ENCODE results near the gene KHDC4. TPM values are rescaled to one million over a fixed set of nuclear protein-coding genes. Genes with fewer than 3 reads are reported as not detected.
A peak's percentile ranks its signal among the peaks of the same experiment; 100 is the strongest.

The KHDC4 gene
- total and polyA plus RNA-seq, 10 of the 15 experiments (the other 5 are each of a cell fraction or from before 2014, with no cell fraction given) = 11.7 to 109 (median 41.9) TPM

- in situ Hi-C loops (cut with MboI) = no loop called here
These were observed 10.2 kb upstream of the KHDC4 start for GRCh38 chr1:155944444-155944799.

More at GRCh38 chr1:155944444-155944799, 10.2 kb upstream of the KHDC4 start:
- intact Hi-C loops (cut with micrococcal nuclease; ENCODE audit: unreplicated experiment) = no loop called here
- CTCF ChIA-PET = interaction anchor here (0.6 to 5.0 kb wide), 12 partner anchors 9 to 121 kb away, joined by 3 to 44 read pairs (median 6); partner anchors contain the start of genes ARHGEF2 and KHDC4
- no peaks in the 10 kb centered on the region for H4K20me1 ChIP-seq (ENCODE audit: control insufficient read depth, insufficient read depth)
- no peak overlapping the region for H3K4me2 ChIP-seq (ENCODE audit: control insufficient read depth, insufficient read depth)
- H3K27ac ChIP-seq (ENCODE audit: control insufficient read depth, insufficient read depth) = peak overlapping the region; percentile 79
- peaks cover 8 to 17% of the 10 kb centered on the region in 2 experiments; a peak in 3 of 4 replicates for H3K36me3 ChIP-seq (ENCODE audit: control insufficient read depth in 2 of 2, insufficient read depth in 2 of 2, low read length in 1 of 2)
- H3K9me3 ChIP-seq (replicated peaks; ENCODE audit: control insufficient read depth, insufficient read depth, low read length) = no peaks in the 10 kb centered on the region
- ATAC-seq = no peak
- WGBS (ENCODE audit: insufficient coverage, insufficient replicate concordance, low lambda C conversion rate, missing lambda C conversion rate) = 67% methylated on average over 6 of the region's 6 CpGs
- no peak for DNase-seq (ENCODE audit: low read depth, low spot score)
- H3K4me1 ChIP-seq (ENCODE audit: control insufficient read depth, insufficient read depth, low read length) = peaks cover 70% of the 10 kb centered on the region
- no peaks in the 10 kb centered on the region for H3K79me2 ChIP-seq (ENCODE audit: control insufficient read depth, insufficient read depth, low read length)
- POLR2A ChIA-PET = interaction anchor here (0.7 to 10.8 kb wide), 9 partner anchors 11 to 121 kb away, joined by 3 to 273 read pairs (median 5); partner anchors contain the start of genes ARHGEF2, KHDC4 and SYT11
- SMC1A ChIA-PET (ENCODE audit: uncharacterized antibody, unreplicated experiment) = interaction anchor here (0.9 to 5.1 kb wide), 10 partner anchors 10 to 122 kb away, joined by 3 to 133 read pairs (median 8); partner anchors contain the start of genes ARHGEF2, GON4L and KHDC4
- H3K27me3 ChIP-seq (replicated peaks in 1 of 2; ENCODE audit: control insufficient read depth in 2 of 2, insufficient read depth in 2 of 2, low read length in 1 of 2) = no peaks in the 10 kb centered on the region
- 0 out of 2 replicates have a peak, but pooled peaks have one; percentile 20 for TF ChIP-seq YY1 (IDR thresholded peaks at IDR 0.05; ENCODE audit: low read depth, low read length)
- TF ChIP-seq BCL3 (IDR thresholded peaks at IDR 0.05; ENCODE audit: borderline replicate concordance, insufficient read depth, low read depth, low read length, poor library complexity, severe bottlenecking) = no peak
- RAD21 ChIA-PET (ENCODE audit: unreplicated experiment) = interaction anchor here (0.8 to 4.4 kb wide), 7 partner anchors 8 to 122 kb away, joined by 3 to 130 read pairs (median 12); partner anchors contain the start of gene ARHGEF2
- H3K4me3 ChIP-seq = no peak overlapping the region
- no peak overlapping the region for H3K9ac ChIP-seq (ENCODE audit: control insufficient read depth, insufficient read depth, low read length)
- no TSS peak for BruUV-seq (replicated peaks)
- FAIRE-seq = no peak
- H2AFZ ChIP-seq (ENCODE audit: control insufficient read depth, low read depth, low read length) = no peak overlapping the region
